Measurements from ENCODE around the gene KRTAP2-2. TPM values are rescaled to one million over a fixed set of nuclear protein-coding genes. Genes with fewer than 3 reads are reported as not detected.
"Not testable (repeated sequence)": the region's sequence is repeated elsewhere in the genome, so short reads cannot be mapped to it uniquely, and the experiment has no call there.

Gene KRTAP2-2
- total and polyA plus RNA-seq, 2 of the 8 experiments (the other 6 are each of a cell fraction or from before 2014, with no cell fraction given) = not detected

GRCh38 chr17:41040783-41041571, 14.1 kb downstream of the KRTAP2-2 start, which contains the start of gene KRTAP1-1:
KRTAP1-1 (minus strand) TSS chr17:41041450; CDS start chr17:41041397, 53 bp downstream.
- H2BK120ac ChIP-seq (replicated peaks; ENCODE audit: low read depth, low read length); H3K79me1 ChIP-seq (ENCODE audit: low read depth, low read length); H3K9me3 ChIP-seq (ENCODE audit: insufficient read depth in 2 of 2, low read depth in 1 of 2, low read length in 1 of 2); H3K14ac ChIP-seq (ENCODE audit: insufficient read length); H3K4me2 ChIP-seq (ENCODE audit: insufficient read depth in 1 of 2, low read depth in 2 of 2, low read length in 2 of 2); H4K8ac ChIP-seq (ENCODE audit: extremely low read depth, insufficient read depth, low read length); H2AK5ac ChIP-seq (ENCODE audit: low read depth, low read length); H3K4me3 ChIP-seq (ENCODE audit: extremely low read depth in 1 of 4, insufficient read depth in 2 of 4, low read depth in 3 of 4, low read length in 4 of 4); H2BK20ac ChIP-seq (ENCODE audit: low read length); H2BK12ac ChIP-seq (ENCODE audit: low read depth, low read length); H3K9ac ChIP-seq (replicated peaks in 1 of 4; ENCODE audit: extremely low read depth in 1 of 4, low read depth in 3 of 4, low read length in 3 of 4); H3K27me3 ChIP-seq (replicated peaks in 1 of 4; ENCODE audit: control insufficient read depth in 3 of 4, extremely low read depth in 1 of 4, insufficient read depth in 3 of 4, low read length in 3 of 4); FAIRE-seq; H3K23ac ChIP-seq (ENCODE audit: insufficient read length); POLR2A ChIA-PET (ENCODE audit: partially characterized antibody); H3K36me3 ChIP-seq (ENCODE audit: control insufficient read depth in 2 of 4, insufficient read depth in 4 of 4, low read length in 3 of 4); H2BK5ac ChIP-seq (ENCODE audit: low read depth, low read length); H3K79me2 ChIP-seq (ENCODE audit: control insufficient read depth in 1 of 2, insufficient read depth in 2 of 2, low read length in 2 of 2); H2BK15ac ChIP-seq (ENCODE audit: low read length); H4K20me1 ChIP-seq (replicated peaks in 1 of 2; ENCODE audit: control insufficient read depth in 1 of 2, insufficient read depth in 2 of 2, low read length in 2 of 2); H4K5ac ChIP-seq (ENCODE audit: insufficient read length, low read depth, low read length); H3K23me2 ChIP-seq (ENCODE audit: low read depth, low read length); H3K27ac ChIP-seq (ENCODE audit: low read depth, low read length); H3K4ac ChIP-seq (replicated peaks; ENCODE audit: insufficient read length, low read depth, low read length); DNase-seq (ENCODE audit: low read depth in 1 of 2, low spot score in 2 of 2); H4K91ac ChIP-seq (replicated peaks; ENCODE audit: insufficient read length, low read length); H2AFZ ChIP-seq (ENCODE audit: low read length); H3K18ac ChIP-seq (ENCODE audit: extremely low read depth, low read length); H3K4me1 ChIP-seq (replicated peaks in 1 of 4; ENCODE audit: control insufficient read depth in 3 of 4, insufficient read depth in 4 of 4, low read length in 3 of 4); H3K56ac ChIP-seq (replicated peaks; ENCODE audit: insufficient read length, low read depth, low read length): not testable (repeated sequence)
- WGBS, 2 experiments (ENCODE audit: extremely low coverage in 1 of 2, insufficient coverage in 1 of 2, insufficient read length in 1 of 2, insufficient replicate concordance in 2 of 2, low coverage in 1 of 2, low lambda C conversion rate in 2 of 2, missing lambda C conversion rate in 1 of 2) = 80% methylated on average over 14 of the region's 14 CpGs; no CpG with 5 or more reads in 1 of the 2 experiments
- CTCF ChIA-PET (ENCODE audit: partially characterized antibody) = interaction anchor here (1.0 kb wide), 1 partner anchor 281 kb away, joined by 3 read pairs; no protein-coding TSS in a partner anchor

Data from H1 (cell line).